Pons (tissue), 1 donor: ENCODE data around the gene RNF146.
"Not testable (repeated sequence)": the region's sequence is repeated elsewhere in the genome, so short reads cannot be mapped to it uniquely, and the experiment has no call there.

Experiments used
- DNase-seq: peaks from one replicate; pipeline ENCODE4 v3.0.0-alpha.2; 2016; ENCODE audit warnings: low spot score

Gene RNF146

DNA sequence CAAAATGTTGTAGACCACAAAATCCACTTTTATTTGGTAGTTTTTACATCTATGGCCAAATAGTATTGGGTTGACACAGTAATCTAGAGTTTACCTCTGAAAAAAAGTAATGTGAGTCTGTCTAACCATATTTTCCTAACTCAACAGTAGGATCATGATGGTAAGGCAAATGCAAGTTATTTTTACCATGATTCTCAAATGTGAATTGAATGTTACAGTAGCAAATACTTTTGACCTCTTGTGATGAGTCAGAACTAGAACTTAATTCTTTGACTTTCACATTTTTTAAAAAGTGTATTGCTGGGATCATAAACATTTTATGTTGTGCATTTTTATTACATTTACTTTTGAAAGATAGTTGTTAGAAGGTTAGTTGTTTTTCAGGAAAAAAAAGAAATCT is 22.0 kb downstream of the RNF146 start:
- no peak for DNase-seq

DNA sequence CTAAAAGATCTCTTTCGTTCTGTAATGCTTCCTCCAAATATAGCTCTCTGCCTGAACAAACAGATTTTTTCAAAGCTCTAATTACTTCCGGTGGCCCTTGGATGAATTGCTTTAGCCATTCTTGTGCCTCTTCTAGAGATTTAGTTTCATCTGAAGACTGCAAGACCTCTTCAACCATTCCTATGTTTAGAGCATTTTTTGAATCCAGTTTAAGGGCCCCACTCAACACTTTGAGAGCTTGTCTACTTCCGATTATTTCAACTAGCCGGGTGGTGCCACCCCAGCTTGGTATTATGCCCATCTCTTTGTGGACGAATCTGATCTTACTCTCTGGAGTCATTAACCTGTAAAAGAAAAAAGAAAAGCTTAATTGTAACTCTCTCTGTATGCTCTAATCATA is 23.3 kb downstream of the RNF146 start:
- DNase-seq, result no peak

- DNase-seq, result no peak
These were observed 24.0 kb downstream of the RNF146 start for GRCh38 chr6:127290391-127291265.

GRCh38 chr6:127291495-127291894 is 24.8 kb downstream of the RNF146 start:
- DNase-seq, result no peak

- DNase-seq, result no peak
These were observed 30.9 kb downstream of the RNF146 start for GRCh38 chr6:127297502-127298070.

GRCh38 chr6:127298475-127298874 is 31.8 kb downstream of the RNF146 start:
- DNase-seq, result no peak

- no peak for DNase-seq
These were observed 33.0 kb downstream of the RNF146 start for GRCh38 chr6:127299522-127300240.

GRCh38 chr6:127300411-127300810 is 33.7 kb downstream of the RNF146 start:
- no peak for DNase-seq

DNA sequence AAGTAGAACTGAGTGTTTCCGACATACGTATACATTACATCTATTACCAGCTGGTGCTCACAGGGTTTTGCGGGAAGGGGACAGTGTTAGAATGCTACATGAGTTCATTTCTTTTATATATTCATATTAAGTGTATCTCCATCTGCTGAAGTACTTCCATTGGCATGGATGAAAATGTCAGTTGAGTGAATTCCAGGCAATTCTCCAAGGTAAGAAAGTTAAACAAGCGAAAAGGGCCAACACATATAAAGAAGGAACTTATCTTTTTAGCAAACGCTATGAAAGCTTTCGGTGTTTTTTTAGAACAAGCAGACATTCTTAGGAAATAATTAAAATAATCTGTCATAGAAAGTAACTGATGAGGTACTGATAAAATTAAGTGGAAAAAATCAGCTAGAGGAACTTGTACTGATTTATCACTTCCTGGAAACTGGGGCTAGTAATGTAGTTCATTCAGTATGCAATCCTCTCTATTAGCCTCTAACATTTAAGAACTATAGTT is 34.6 kb downstream of the RNF146 start:
- no peak for DNase-seq

DNA sequence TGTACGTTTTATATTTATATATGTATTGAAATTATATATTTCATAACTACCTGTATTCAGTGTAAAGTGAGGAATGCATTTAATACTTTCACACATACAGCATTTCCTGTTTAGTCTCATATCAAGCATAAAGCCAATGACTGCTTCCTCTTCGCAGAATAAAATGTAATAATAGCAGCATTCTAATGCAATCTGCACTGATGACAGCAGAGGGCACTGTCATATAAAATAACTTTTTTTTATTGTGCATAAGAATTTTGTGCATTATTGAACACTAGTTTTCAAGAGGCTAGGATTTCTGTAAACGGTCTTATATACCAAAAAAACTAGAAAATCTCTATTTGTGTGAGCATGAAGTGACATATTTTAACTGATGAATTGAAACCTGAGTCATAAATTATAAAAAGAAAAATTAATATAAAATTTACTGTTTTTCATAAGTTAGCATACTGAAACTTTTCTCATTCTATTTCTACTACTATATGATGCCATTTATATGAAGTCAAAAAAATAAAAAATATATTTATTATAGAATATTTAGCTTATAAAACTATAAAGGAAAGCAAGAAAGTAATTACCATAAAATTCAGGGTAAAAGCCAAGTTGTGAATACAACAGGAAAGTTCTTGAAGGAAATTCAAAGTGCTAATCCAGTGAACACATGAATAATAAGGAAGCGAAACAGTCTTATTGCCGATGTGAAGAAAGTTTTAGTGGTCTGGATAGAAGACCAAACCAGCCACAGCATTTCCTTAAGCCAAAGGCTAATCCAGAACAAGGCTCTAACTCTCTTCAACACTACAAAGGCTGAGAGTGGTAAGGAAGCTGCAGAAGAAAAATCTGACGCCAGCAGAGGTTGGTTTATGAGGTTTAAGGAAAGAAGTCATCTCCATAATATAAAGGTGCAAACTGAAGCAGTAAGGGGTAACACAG is 36.3 kb downstream of the RNF146 start:
- peak; percentile 53 for DNase-seq

DNA sequence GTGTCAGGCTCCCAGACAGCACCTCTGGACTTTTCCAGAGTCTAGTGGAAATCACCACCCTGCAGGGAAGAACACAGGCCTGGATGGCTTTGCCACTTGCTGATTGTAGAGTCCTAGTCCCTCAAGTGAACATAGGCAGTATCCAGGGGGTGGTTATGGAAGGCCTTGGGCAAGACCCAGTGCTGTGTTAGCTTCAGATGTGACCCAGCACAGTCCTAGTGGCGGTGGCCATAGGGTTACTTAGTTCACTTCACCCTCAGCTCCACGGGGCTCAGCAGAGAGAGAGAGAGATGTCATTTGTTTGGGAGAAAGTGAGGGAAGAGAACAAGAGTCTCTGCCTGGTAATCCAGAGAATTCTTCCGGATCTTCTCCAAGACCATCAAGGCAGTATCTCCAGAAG is 37.3 kb downstream of the RNF146 start:
- DNase-seq, result no peak

DNA sequence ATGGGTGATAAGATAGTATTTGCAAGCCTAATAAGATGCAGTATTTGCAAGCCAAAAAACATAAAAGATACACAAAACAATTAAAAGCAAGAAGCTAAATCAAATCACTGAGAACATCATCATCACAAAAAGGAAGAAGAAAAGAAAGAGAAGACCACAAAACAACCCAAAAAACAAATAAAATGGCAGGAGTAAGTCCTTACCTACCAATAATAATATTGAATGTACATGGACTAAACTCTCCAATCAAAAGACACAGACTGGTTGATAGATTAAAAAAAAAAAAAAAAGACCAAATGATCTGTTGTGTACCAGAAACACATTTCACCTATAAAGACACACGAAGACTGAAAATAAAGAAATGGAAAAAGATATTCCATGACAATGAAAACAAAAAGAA is 39.1 kb downstream of the RNF146 start:
- DNase-seq, result no peak

DNA sequence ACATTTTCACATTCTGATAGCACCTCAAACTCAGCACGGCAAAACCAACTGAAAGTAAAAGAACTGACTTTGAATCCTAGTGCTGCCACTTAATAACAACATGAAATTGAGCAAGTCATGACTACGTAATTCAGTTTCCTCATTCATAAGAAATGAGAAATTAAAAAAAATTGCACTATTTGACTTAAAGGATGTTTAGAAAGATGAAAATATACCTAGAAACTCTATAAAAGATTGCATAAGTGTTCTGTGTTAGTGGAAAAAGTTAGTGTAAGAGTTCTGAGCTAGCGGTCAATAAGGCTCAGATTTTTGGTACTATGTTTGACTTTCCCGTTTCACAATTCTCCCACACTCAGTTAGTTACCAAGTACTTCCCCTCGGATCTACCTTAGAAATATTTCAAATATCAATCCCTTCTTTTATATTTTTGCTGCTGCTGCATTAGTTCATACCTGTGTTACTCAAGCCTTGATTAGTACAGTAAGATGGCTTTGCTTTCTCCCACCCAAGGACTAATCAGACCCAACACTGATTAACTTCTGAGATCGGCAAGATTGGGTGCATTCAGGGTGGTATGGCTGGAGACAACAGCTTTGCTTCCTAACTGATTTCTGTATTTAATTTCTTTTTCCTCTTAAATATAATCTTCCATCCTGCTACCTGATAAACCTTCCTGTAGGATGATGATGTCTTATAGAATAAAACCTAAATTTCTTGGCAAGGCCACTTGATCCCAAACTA is 50.9 kb downstream of the RNF146 start:
- DNase-seq, result no peak

GRCh38 chr6:127319686-127320085 is 53.0 kb downstream of the RNF146 start:
- no peak for DNase-seq

DNA sequence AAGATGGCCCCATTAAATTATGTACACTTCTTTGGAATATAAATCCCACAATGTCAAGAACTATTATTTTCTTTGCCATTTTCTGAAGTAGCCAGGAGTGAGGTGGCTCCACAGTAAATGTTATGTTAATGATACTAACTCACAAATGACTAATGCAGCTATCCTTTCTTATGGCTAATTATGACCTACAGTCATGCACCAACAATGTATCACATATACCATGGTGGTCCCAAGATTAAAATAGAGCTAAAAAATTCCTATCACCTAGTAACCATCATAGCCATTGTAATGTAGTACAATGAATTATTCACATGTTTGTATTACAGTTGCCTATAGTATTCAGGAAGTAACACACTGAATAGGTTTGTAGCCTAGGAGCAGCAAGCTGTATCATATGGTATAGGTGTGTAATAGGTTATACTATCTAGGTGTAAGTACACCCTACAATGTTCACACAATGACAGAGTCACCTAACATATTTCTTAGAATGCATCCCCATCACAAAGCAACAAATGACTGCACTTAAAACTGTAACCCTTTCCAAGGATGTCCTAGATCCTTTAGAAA is 61.5 kb downstream of the RNF146 start:
- no peak for DNase-seq

DNA sequence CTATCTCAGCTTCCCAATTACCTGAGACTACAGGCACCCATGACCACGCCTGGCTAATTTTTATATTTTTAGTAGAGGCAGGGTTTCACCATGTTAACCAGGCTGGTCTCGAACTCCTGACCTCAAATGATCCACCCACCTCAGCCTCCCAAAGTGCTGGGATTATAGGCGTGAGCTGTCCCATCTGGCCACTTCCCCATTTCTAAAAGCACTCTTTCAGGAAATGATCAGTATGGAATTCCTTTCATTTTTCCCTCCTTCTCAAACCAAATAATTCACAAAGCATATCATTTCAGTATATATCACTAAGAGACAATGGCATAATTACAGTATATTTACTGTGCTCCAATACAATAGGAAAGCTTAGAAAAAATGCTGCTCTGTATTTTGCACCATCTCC is 64.6 kb downstream of the RNF146 start:
- not testable (repeated sequence) for DNase-seq

DNA sequence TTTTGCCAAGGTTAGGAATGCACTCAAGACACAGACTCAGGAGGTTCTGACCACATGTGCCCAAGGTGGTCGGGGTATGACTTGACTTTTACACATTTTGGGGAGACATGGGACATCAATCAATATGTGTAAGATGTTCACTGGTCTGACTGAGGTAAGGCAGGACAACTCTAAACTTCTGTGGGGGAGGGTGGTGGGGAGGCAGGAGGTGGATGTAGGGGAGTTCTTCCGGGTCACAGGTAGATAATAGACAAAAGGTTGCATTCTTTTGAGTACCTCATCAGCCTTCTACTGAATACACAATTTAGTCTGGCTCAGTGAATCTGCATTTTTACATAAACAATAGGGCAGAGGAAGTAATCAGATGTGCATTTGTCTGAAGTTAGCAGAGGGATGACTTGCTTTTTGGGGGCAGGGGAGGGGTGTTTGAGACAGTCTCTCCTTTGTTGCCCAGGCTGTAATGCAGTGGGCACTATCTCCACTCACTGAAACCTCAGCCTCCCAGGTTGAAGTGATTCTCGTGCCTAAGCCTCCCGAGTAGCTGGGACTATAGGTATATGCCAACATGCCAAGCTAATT is 65.8 kb downstream of the RNF146 start:
- no peak for DNase-seq
